GM12892 (cell line): ENCODE measurements around the gene PDE3B.

Experiments used
- POLR2A ChIP-seq: IDR thresholded peaks from 2 replicates; pipeline ENCODE4 v1.6.1; 2011; ENCODE audit warnings: low read depth, low read length, control low read depth
- TAF1 ChIP-seq: IDR thresholded peaks from 2 replicates; pipeline ENCODE4 v1.6.1; 2011; ENCODE audit warnings: low read depth, mild to moderate bottlenecking, control low read depth, low read length, borderline replicate concordance

DNA sequence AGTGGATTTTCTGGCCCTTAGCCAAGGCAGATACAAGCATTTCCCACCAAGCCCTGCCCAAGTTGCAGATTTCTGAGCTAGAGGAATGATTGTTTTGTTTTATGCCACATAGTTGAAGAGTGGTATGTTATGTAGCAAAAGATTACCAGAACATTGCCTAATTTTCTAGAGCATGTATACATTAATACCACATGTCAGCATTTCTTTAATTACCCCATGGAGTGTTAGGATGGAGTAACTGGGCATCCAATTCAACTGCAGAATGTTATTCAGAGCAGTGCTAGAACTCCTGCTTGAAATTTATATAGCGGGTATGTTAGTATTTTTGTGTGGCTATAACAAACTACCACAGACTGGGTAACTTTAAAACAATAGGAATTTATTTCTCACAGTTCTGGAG is 272.8 kb downstream of the PDE3B start:
- no peak for TF ChIP-seq TAF1
- TF ChIP-seq POLR2A: no peak
